Measurements from ENCODE around the gene PLAAT3.
"Not testable (repeated sequence)": the region's sequence is repeated elsewhere in the genome, so short reads cannot be mapped to it uniquely, and the experiment has no call there.

PLAAT3 gene

GRCh38 chr11:63542506-63542905 is 71.7 kb downstream of the PLAAT3 start:
- DNase-seq, result not testable (repeated sequence)

- DNase-seq, result peak in 57 of 58 donors; percentile 21 to 89 (median 70)
Measured at GRCh38 chr11:63537293-63538101, 76.7 kb downstream of the PLAAT3 start.

- peak in 51 of 58 donors; percentile 21 to 83 (median 58) for DNase-seq
Measured at GRCh38 chr11:63536669-63537292, 77.5 kb downstream of the PLAAT3 start, which contains the start of gene PLAAT4. PLAAT4 (plus strand) TSS chr11:63536808; CDS start chr11:63536869, 61 bp downstream.

- no peak for DNase-seq
Measured at GRCh38 chr11:63535734-63536133, 78.5 kb downstream of the PLAAT3 start.

- no peak for DNase-seq
Measured at GRCh38 chr11:63534895-63535461, 79.3 kb downstream of the PLAAT3 start.

- DNase-seq, result no peak
Measured at GRCh38 chr11:63534076-63534475, 80.2 kb downstream of the PLAAT3 start.

GRCh38 chr11:63532799-63533475 is 81.3 kb downstream of the PLAAT3 start:
- peak in 3 of 58 donors; percentile 12 to 48 (median 19) for DNase-seq

GRCh38 chr11:63532117-63532516 is 82.1 kb downstream of the PLAAT3 start:
- no peak for DNase-seq

GRCh38 chr11:63531074-63531792 is 83.0 kb downstream of the PLAAT3 start:
- not testable (repeated sequence) for DNase-seq

GRCh38 chr11:63530021-63530420 is 84.2 kb downstream of the PLAAT3 start:
- peak in 22 of 58 donors; percentile 13 to 83 (median 48) for DNase-seq

GRCh38 chr11:63529373-63529772 is 84.9 kb downstream of the PLAAT3 start:
- not testable (repeated sequence) for DNase-seq

GRCh38 chr11:63528729-63529278 is 85.4 kb downstream of the PLAAT3 start:
- not testable (repeated sequence) for DNase-seq

- DNase-seq, result not testable (repeated sequence)
Measured at GRCh38 chr11:63528156-63528555, 86.1 kb downstream of the PLAAT3 start.

GRCh38 chr11:63527667-63528066 is 86.6 kb downstream of the PLAAT3 start:
- no peak for DNase-seq
